Left cardiac atrium (tissue), 4 donors: ENCODE results near the gene RAB6A. TPM values are rescaled to one million over a fixed set of nuclear protein-coding genes. Genes with fewer than 3 reads are reported as not detected.
"Not testable (repeated sequence)": the region's sequence is repeated elsewhere in the genome, so short reads cannot be mapped to it uniquely, and the experiment has no call there.

Experiments used
- ATAC-seq, 2 donors: fragments of 200-7000 bp; cut with Tn5 transposase; one replicate each; pipeline ENCODE4 v1.9.1; 2020; ENCODE audit warnings: mild to moderate bottlenecking in 2 of 2, moderate library complexity in 2 of 2
- DNase-seq: peaks from one replicate; pipeline ENCODE4 v3.0.0-alpha.2; 2020
- intact Hi-C, 2 donors: fragments of 100-400 bp; cut with DNase I; formaldehyde crosslinking; loops; one replicate each; pipeline versions ENCODE4 v1.14.1 to v1.15.1; 2022 to 2023
- total RNA-seq, 2 donors: library from RNA; stranded (reverse); fragmentation: NEBNext Ultra II Directional; extraction: Animal tissue kit (Norgen Biotek cat#: 25700); gene quantifications; one replicate each; pipeline ENCODE4 v1.2.1, GENCODE V29; 2021
- donor health status: DM: no; HTN: yes; CAD: no.
- donor health status: DM: no; HTN: yes; CAD: no; lungs with severe emphysema.
- donor health status: DM: yes; HTN: yes; CAD: no.
- donor health status: Dilated cardiomyopathy.

Gene RAB6A
- total RNA-seq, 2 donors from 2014 or later = 100 to 134 TPM

DNA sequence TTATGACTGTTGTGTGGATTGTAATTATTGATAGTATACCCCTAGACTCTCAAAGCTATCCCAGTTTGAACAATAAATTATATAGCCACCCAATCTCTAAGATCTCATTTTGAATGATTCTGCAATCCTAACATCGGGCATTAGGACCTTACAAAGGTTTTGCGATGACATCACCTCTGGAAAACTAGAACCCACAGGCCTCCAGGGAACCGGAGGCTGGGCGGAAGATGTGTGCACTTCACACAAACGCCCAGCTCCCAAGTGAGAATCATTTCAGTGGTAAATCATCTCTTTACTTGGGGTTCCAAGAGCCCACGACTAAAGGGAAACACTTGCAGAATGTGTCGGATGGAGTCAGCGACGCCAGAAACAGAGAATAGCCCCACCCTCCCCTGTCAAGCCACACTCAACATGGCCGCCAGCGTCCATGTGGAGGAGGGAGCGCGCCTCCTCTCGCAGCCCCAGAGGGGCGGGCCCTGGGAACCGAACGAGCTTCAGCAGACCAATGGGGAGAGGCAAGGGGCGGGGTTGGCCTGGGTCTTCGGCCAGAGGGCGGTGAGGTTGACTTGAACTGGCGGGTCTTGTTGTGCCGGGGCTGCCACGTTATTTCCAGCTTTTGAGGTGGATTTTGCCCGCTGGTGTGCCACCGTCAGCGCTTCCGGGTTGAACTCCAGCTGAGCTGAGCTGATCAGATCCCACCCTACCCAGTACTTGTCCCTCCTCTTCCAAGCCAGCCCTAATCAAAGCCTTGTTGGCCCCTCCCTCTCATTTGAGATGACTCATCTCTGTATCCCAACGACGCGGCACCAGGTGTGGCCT is 18.4 kb upstream of the RAB6A start:
- peak; percentile 99 for DNase-seq
- intact Hi-C loops = loop anchor here in 1 of 2 donors (1.0 kb wide), 1 partner anchor 18 kb away; the partner anchor contains the start of gene RAB6A
- ATAC-seq = peak; percentile 100

DNA sequence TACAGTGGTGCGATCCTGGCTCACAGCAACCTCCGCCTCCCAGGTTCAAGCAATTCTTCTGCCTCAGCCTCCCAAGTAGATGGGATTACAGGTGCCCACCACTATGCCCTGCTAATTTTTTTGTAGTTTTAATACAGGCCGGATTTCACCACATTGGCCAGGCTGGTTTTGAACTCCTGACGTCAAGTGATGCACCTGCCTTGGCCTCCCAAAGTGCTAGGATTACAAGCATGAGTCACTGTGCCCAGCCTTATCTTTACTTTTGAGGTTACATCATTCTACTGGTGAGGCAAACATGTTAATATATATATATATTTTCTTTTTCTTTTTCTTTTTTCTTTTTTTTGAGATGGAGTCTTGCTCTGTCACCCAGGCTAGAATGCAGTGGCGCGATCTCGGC is 9.9 kb upstream of the RAB6A start:
- DNase-seq, intact Hi-C loops, ATAC-seq: not testable (repeated sequence)

DNA sequence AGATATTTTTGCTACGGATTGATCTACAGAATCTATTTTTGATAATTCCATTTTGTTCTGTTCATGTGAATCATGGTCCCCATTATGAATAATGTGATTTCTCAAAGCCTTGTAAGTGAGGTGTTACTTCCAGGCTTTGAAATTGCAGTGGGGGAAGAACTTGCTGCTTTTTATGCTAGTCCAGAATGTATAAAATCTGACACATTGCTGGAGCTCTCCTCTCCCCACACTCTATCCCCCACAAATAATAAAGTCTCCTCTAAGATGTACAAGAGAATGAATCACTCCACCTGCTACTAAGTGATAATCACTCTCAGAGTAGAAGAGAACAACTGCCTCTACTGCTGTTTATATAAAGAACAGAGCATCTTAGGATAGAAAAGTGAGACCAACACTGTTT is 5.9 kb upstream of the RAB6A start:
- intact Hi-C loops = no loop called here
- DNase-seq = no peak
- no peak for ATAC-seq

DNA sequence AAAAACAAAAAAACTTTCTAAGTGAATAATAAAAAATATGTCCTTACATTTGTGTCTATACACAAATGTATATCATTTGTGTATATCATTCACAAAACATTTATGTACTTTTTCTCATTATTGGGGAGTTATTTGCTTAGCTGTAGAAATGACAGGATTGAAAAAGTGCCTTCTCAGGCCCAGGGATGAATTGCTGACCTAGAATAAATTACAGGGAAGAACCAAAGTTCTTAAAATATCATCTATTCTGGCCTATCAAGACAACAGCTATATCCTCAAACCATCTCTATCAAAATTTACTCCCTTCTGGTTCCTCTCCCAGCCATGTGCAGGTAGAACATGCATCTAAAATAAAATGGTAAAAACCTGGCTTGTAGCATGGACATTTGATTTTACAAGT is 1.9 kb upstream of the RAB6A start:
- no peak for ATAC-seq

DNA sequence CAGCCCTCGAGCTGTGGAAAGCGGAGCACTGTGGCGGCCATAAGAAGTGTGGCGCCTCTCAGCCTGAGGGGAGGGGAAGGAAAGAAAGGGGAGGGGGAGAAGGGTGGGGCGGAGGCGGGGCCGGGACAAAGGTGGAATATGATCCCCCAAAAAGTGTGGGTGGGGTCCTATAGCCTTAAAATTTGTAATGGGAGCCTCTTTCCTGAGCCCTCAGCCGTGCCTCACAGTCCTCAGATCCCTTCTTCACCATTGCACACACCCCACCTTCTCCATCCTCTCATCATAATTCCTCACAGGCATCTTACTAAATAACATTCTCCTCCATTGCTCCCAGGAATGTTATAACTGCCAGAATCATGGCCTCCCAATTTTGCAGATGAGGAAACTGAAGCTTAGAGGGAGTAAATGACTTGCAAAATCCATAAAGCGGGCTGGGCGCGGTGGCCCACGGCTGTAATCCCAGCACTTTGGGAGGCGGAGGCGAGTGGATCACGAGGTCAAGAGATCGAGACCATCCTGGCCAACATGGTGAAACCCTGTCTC is 600 bp upstream of the RAB6A start:
- no peak for ATAC-seq
- intact Hi-C loops = loop anchor here in 1 of 2 donors (1.0 kb wide), 1 partner anchor 18 kb away; no protein-coding TSS in a partner anchor
- DNase-seq = no peak

More for the DNA sequence above, 1.9 kb upstream of the RAB6A start:
- intact Hi-C loops = no loop called here
- DNase-seq = no peak

DNA sequence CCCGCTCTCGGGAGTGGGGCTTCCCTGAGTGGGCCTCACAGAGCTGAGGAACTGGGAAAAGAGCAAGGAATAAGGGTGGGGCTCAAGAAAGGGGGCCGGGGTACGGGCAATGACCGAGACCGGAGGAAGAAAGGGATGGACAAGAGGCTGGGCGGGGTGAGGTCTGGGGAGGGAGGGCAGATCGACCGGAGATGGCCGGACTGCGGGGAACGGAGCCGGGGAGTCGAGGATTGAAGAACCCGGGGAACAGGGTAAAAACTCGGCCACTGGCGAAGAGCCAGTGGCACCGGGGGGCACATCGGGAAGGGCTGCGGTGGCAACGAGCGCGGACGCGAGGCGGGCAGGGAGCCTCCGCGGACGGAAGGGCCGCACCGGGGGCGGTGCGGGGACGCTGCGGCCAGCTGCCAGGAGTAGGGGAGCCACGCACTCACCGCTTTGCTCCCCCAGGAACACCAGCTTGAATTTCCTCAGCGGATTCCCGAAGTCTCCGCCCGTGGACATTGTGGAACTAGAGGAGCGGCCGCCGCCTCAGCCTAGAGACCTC is 667 bp downstream of the RAB6A start:
- DNase-seq = peak; percentile 63
- ATAC-seq = peak; percentile 6 to 41
- intact Hi-C loops = no loop called here

DNA sequence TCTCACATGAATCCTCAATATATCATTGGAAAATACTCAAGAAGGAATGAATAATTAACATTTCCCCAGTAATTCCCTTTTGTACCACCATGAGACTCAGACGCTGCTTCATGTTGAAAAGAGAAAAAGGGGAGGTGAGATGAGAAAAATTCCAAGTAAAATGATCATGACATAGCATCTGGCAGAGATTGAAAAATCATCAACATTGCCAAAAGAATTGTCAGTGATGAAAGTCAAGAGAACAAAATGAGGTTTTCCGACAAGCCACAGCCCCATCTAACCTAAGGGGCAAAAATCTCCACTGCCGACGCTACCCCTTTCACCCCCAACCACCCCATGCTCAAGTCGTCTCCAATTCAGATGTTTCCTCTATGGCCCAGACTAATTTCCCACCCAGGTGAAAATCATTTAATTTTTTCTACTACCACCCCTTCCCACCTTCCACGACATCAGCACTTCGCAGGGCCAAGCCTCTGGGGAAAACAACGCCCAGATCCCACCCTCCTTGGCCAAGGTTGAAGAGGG is 1.2 kb downstream of the RAB6A start:
- intact Hi-C loops = no loop called here
- no peak for ATAC-seq

DNA sequence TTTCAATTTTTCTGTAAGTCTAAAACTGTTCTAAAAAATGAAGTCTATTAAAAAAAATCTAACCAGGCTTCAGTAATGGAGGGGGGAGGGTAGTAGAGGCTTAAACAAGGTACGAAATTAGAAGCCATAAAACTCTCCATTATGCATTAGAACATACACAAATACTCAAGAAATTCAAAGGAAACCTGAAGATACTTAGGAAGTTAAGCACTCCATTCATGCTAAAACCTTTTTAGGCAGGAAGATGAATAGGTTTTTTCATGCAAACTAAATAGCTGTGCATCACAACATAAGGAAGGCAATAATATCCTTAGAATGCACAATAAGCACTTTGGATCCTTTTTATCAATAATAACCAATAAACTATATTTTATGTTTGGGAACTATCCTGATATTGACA is 2.4 kb downstream of the RAB6A start:
- no peak for DNase-seq
- intact Hi-C loops = no loop called here
- no peak for ATAC-seq

More for the DNA sequence above, 1.2 kb downstream of the RAB6A start:
- DNase-seq = no peak

DNA sequence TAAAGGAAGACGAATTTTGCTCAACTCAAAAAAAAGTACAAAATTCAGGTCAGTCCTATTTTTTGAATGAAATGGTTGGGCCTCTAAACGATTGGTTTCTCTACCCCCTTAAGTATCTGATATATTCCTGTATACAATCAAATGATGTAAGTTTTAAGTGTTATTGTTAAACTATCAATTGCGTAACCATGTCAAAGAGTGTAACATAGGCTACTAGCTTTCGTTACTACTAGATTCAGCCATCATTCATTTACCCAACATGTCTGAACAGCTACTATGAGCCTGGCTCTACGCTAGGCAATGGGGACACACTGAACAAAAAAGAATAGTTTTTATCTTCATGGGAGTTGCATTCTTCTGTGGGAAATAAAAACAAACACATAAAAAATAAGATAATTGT is 3.3 kb downstream of the RAB6A start:
- ATAC-seq (no peak), DNase-seq (no peak)
- intact Hi-C loops = no loop called here

DNA sequence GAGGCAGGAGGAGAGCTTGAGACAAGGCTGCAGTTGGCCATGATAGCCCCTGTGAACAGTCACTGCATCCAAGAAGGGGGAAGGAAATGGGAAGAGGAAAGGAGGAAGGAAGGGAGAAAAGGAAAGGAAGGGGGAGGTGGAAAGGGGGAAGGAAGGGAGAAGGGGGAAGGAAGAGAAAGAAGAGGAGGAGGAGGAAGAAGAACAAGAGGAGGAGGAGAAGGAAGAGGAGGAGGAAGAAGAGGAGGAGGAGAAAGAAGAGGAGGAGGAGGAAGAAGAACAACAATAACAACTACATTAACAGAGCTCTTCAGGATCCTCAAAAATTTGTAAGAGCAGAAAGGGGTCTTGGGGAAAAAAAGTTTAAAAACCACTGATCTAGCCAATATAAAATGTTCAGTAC is 5.2 kb downstream of the RAB6A start:
- ATAC-seq (no peak), DNase-seq (no peak)
- intact Hi-C loops = no loop called here

DNA sequence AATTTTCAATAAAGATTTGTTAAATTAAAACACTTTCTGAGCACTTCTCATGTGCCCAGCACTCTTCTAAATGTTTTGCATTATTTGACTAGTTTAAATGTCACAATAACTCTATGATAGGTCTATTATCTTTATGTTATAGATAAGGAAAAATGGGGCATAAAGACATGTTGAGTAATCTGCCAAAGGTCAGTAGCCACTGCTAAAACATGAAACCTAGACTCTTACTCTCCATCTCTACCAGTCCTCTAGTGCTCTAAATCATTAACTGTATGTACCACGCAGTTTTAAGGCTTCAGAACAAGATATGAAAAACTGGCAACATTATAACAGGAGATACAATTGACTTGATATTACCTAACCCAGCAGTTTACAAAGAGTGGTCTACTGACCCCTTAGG is 6.9 kb downstream of the RAB6A start:
- ATAC-seq (no peak), DNase-seq (no peak)
- intact Hi-C loops = no loop called here

DNA sequence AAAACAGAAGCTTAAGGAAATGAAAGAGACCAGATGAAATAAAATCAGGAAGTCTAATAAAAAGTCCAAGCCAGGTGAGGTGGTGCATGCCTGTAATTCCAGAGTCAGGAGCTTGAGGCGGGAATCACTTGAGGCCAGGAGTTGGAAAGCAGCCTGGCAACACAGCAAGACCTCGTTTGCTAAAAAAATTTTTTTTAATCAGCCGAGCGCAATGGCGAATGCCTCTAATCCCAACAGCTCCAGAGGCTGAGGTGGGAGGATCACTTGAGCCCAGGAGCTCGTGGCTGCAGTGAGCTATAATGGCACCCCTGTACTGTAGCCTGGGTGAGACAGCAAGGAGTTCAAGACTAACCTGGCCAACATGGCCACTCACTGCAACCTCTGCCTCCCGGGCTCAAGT is 8.0 kb downstream of the RAB6A start:
- no peak for ATAC-seq
- intact Hi-C loops = no loop called here
- DNase-seq = no peak

DNA sequence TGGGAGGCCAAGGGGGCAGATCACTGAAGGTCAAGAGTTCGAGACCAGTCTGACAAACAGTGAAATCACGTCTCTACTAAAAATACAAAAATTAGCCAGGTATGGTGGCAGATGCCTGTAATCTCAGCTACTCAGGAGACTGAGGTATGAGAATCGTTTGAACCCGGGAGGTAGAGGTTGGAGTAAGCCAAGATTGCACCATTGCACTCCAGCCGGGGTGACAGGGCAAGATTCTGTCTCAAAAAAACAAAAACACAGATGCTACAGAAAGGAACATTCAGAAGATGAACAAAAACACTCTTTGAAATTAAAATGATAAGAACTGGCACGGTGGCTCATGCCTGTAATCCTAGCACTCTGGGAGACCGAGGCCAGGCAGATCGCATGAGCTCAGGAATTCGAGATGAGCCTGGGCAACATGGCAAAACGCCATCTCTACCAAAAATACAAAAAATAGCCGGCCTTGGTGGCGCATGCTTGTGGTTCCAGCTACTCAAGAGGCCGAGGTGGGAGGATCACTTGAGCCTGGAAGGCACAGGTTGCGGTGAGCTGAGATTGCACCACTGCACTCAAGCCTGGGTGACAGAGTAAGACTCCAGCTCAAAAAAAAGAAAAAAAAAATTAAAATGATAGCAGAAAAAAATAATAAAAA is 8.5 kb downstream of the RAB6A start:
- intact Hi-C loops = no loop called here
- DNase-seq = no peak
- ATAC-seq = peak; percentile 51 to 55

DNA sequence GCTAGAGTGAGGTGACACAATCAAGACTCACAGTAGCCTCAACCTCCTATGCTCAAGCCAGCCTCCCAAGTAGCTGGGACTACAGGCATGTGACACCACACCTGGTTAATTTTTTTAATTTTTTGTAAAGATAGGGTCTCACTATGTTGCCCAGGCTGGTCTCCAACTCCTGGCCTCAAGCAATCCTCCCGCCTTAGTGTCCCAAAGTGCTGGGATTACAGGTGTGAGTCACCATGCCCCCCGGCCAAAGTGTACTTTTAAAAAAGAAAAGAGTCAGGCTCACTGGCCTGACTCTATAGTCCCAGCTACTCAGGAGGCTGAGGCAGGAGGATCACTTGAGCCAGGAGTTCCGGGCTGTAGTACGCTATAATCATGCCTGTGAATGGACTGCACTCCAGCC is 10.0 kb downstream of the RAB6A start:
- intact Hi-C loops, DNase-seq, ATAC-seq: not testable (repeated sequence)

DNA sequence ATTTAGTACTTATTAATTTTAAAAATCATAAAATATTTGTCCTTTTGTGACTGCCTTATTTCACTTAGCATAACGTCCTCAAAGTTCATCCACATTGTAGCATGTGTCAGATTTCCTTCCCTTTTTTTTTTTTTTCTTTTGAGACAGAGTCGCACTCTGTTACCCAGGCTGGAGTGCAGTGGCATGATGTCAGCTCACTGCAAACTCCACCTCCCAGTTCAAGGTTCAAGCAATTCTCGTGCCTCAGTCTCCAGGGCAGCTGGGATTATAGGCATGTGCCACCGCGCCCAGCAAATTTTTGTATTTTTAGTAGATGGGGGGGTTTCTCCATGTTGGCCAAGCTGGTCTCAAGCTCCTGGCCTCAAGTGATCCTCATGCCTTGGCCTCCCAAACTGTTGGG is 10.6 kb downstream of the RAB6A start:
- DNase-seq (no peak), ATAC-seq (no peak)
- intact Hi-C loops = no loop called here

DNA sequence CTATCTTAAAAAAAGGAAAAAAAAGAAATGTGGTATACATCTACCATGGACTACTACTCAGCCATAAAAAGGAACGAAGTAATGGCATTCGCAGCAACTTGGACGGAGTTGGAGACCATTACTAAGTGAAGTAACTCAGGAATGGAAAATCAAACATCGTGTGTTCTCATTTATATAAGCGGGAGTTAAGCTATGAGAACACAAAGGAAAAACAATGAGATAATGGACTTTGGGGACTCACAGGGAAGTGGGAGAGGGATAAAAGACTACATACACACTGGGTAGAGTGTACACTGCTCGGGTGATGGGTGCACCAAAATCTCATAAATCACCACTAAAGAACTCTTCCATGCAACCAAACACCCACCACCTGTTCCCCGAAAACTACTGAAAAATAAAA is 11.8 kb downstream of the RAB6A start:
- no peak for ATAC-seq
- intact Hi-C loops = no loop called here

DNA sequence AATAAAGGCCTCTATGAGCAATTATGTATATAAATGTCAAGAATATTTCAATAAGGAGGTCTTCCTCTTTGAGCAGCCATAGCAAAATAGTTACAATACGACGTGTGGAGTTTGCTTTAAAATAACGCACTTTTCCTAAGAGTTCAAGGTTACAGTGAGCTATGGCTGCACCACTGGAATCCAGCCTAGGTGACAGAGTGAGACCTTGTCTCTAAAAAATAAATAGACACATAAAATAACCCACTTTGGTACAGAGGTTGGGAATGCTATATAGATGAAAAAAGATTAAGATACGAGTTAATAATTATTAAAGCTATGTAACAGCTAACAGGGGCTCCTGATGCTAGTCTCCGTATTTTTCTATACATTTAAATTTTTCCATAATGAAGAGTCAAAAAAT is 12.6 kb downstream of the RAB6A start:
- intact Hi-C loops = no loop called here
- ATAC-seq = no peak

More for the DNA sequence above, 11.8 kb downstream of the RAB6A start:
- DNase-seq = no peak

DNA sequence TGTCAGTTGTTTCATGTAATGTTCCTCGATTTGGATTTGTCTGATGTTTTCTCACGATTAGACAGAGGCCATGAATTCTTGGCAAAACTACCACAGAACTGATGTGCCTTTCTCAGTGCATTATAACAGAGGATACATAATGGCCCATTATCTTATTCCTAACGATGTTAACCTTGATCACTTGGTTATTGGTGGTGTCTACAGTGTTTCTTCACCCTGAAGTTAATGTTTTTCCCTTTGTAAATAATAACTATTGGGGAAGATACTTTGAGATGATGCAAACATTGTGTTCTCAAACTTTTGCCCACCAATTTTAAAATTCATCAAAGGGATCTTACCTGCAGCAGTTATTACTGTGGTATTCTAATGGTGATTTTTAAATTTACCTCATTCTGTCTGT is 13.1 kb downstream of the RAB6A start:
- ATAC-seq (no peak), DNase-seq (no peak)
- intact Hi-C loops = no loop called here

More for the DNA sequence above, 12.6 kb downstream of the RAB6A start:
- DNase-seq = no peak

DNA sequence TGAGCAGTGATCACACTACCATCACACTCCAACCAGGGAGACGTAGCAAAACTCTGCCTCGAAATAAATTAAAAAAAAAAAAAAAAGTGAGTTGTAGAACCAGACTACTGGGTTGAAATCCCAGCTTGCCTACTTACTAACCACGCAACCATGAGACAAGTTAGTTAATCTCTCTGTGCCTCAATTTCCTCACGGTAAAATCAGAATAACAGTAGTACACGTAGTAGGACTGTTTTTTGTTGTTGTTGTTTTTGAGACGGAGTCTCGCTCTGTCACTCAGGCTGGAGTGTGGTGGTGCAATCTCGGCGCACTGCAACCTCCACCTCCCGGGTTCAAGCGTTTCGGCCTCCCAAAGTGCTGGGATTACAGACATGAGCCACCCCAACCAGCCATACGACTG is 14.2 kb downstream of the RAB6A start:
- DNase-seq (no peak), ATAC-seq (no peak)
- intact Hi-C loops = no loop called here

DNA sequence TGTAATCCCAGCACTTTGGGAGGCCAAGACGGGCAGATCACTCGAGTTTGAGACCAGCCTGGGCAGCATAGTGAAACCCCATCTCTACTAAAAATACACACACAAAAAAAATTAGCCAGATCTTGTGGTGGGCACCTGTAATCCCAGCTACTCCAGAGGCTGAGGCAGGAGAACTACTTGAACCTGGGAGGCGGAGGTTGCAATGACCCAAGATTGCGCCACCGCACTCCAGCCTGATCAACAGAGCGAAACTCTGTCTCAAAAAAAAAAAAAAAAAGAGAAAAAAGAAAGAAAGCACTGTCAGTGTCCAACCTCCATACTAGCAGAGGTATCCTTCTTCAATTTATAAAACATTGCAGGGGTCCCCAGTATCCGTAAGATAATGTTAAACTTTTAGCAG is 17.8 kb downstream of the RAB6A start:
- DNase-seq (no peak), ATAC-seq (no peak)
- intact Hi-C loops = no loop called here
